H9 (cell line): Measurements from ENCODE around the gene NR3C2. TPM values are rescaled to one million over a fixed set of nuclear protein-coding genes. Genes with fewer than 3 reads are reported as not detected.

Experiments
- DNase-seq: peaks from one replicate; pipeline ENCODE4 v3.0.0-alpha.2; 2017
- H2AFZ ChIP-seq: one replicate; pipeline ENCODE4 v1.6.1; 2013; ENCODE audit warnings: mild to moderate bottlenecking, low read length, control low read depth, moderate library complexity
- H2AK5ac ChIP-seq: 2 replicates; pipeline ENCODE4 v1.6.1; 2013; ENCODE audit warnings: low read length, control low read depth, mixed read lengths; ENCODE audit not compliant: insufficient read length
- H2BK120ac ChIP-seq: one replicate; pipeline ENCODE4 v1.6.1; 2013; ENCODE audit warnings: low read depth, mild to moderate bottlenecking, low read length, control low read depth, inconsistent platforms; ENCODE audit not compliant: poor library complexity, severe bottlenecking
- H2BK12ac ChIP-seq: 2 replicates; pipeline ENCODE4 v1.6.1; 2013; ENCODE audit warnings: low read length, control low read depth, mixed read lengths, low read depth; ENCODE audit not compliant: insufficient read length
- H2BK15ac ChIP-seq: 2 replicates; pipeline ENCODE4 v1.6.1; 2013; ENCODE audit warnings: low read depth, low read length, control low read depth
- H2BK20ac ChIP-seq: one replicate; pipeline ENCODE4 v1.6.1; 2013; ENCODE audit warnings: low read depth, mild to moderate bottlenecking, low read length, control low read depth, inconsistent platforms; ENCODE audit not compliant: poor library complexity, severe bottlenecking
- H2BK5ac ChIP-seq: 2 replicates; pipeline ENCODE4 v1.6.1; 2013; ENCODE audit warnings: low read length, control low read depth, mixed read lengths; ENCODE audit not compliant: insufficient read length
- H3K14ac ChIP-seq: 2 replicates; pipeline ENCODE4 v1.6.1; 2013; ENCODE audit warnings: low read length, control low read depth; ENCODE audit not compliant: insufficient read depth
- H3K18ac ChIP-seq: 2 replicates; pipeline ENCODE4 v1.6.1; 2013; ENCODE audit warnings: low read depth, mild to moderate bottlenecking, mixed read lengths, low read length, control low read depth; ENCODE audit not compliant: insufficient read length
- H3K23ac ChIP-seq: 2 replicates; pipeline ENCODE4 v1.6.1; 2013; ENCODE audit warnings: low read length, control low read depth, mixed read lengths, low read depth; ENCODE audit not compliant: insufficient read length
- H3K23me2 ChIP-seq: 2 replicates; pipeline ENCODE4 v1.6.1; 2013; ENCODE audit warnings: low read depth, mild to moderate bottlenecking, mixed read lengths, low read length, control low read depth; ENCODE audit not compliant: insufficient read length, poor library complexity, severe bottlenecking
- H3K27ac ChIP-seq: 2 replicates; pipeline ENCODE4 v1.5.1; 2013; ENCODE audit warnings: low read length, control low read depth, mixed read lengths, low read depth; ENCODE audit not compliant: insufficient read length
- H3K27me3 ChIP-seq: 2 replicates; pipeline ENCODE4 v1.6.1; 2013; ENCODE audit warnings: low read length, control low read depth, inconsistent platforms; ENCODE audit not compliant: insufficient read depth
- H3K4ac ChIP-seq: 2 replicates; pipeline ENCODE4 v1.6.1; 2013; ENCODE audit warnings: low read depth, mild to moderate bottlenecking, control low read depth, inconsistent platforms, low read length, moderate library complexity
- H3K4me1 ChIP-seq: 2 replicates; pipeline ENCODE4 v1.6.1; 2013; ENCODE audit warnings: low read length, control low read depth, inconsistent platforms; ENCODE audit not compliant: insufficient read depth
- H3K4me2 ChIP-seq: 2 replicates; pipeline ENCODE4 v1.6.1; 2013; ENCODE audit warnings: low read length, control low read depth, mixed read lengths; ENCODE audit not compliant: insufficient read length, insufficient read depth
- H3K56ac ChIP-seq: 2 replicates; pipeline ENCODE4 v1.6.1; 2013; ENCODE audit warnings: low read depth, mild to moderate bottlenecking, mixed read lengths, low read length, control low read depth; ENCODE audit not compliant: insufficient read length
- H3K79me1 ChIP-seq: 2 replicates; pipeline ENCODE4 v1.6.1; 2013; ENCODE audit warnings: low read depth, mild to moderate bottlenecking, moderate library complexity, low read length, control low read depth, inconsistent platforms; ENCODE audit not compliant: insufficient read depth, poor library complexity, severe bottlenecking
- H3K79me2 ChIP-seq: 2 replicates; pipeline ENCODE4 v1.6.1; 2013; ENCODE audit warnings: low read length, control low read depth, inconsistent platforms; ENCODE audit not compliant: insufficient read depth
- H3K9ac ChIP-seq: 2 replicates; pipeline ENCODE4 v1.6.1; 2013; ENCODE audit warnings: low read length, control low read depth, mixed read lengths; ENCODE audit not compliant: insufficient read length; ENCODE audit errors: extremely low read depth
- H3K9me3 ChIP-seq: one replicate; pipeline ENCODE4 v1.6.1; 2013; ENCODE audit warnings: low read depth, low read length, inconsistent platforms; ENCODE audit not compliant: control insufficient read depth
- H3T11ph ChIP-seq: one replicate; pipeline ENCODE4 v1.6.1; 2013; ENCODE audit warnings: mild to moderate bottlenecking, low read length, control low read depth, inconsistent platforms
- H4K20me1 ChIP-seq: one replicate; pipeline ENCODE4 v1.6.1; 2013; ENCODE audit not compliant: control insufficient read depth, insufficient read length, insufficient read depth
- H4K5ac ChIP-seq: 2 replicates; pipeline ENCODE4 v1.6.1; 2013; ENCODE audit warnings: low read depth, mild to moderate bottlenecking, mixed read lengths, low read length, control low read depth; ENCODE audit not compliant: insufficient read length
- H4K8ac ChIP-seq: replicated peaks from 2 replicates; pipeline ENCODE4 v1.6.1; 2013; ENCODE audit warnings: low read length, control low read depth, mixed read lengths, low read depth; ENCODE audit not compliant: insufficient read length
- H4K91ac ChIP-seq: 2 replicates; pipeline ENCODE4 v1.6.1; 2013; ENCODE audit warnings: low read depth, mild to moderate bottlenecking, moderate library complexity, mixed read lengths, low read length, control low read depth; ENCODE audit not compliant: insufficient read length
- H3K27ac Mint-ChIP-seq, 3 experiments: 2 replicates in 2 of 3; 3 replicates in 1 of 3; pipeline ENCODE4 v1.8.0; 2020 to 2021; ENCODE audit warnings: mixed read lengths in 3 of 3, mild to moderate bottlenecking in 1 of 3, moderate library complexity in 1 of 3
- H3K27me3 Mint-ChIP-seq: 2 replicates; pipeline ENCODE4 v1.8.0; 2021; ENCODE audit warnings: low read depth, mild to moderate bottlenecking, moderate library complexity, mixed read lengths
- H3K36me3 Mint-ChIP-seq, 3 experiments: 2 replicates in 2 of 3; 3 replicates in 1 of 3; pipeline ENCODE4 v1.8.0; 2020 to 2021; ENCODE audit warnings: low read depth in 3 of 3, mixed read lengths in 3 of 3; ENCODE audit not compliant: insufficient read depth in 1 of 3
- H3K4me1 Mint-ChIP-seq, 2 experiments: 2 replicates each; pipeline ENCODE4 v1.8.0; 2020; ENCODE audit warnings: mixed read lengths in 2 of 2
- H3K4me3 Mint-ChIP-seq, 2 experiments: 2 replicates in 1 of 2; 3 replicates in 1 of 2; pipeline ENCODE4 v1.8.0; 2020 to 2021; ENCODE audit warnings: mild to moderate bottlenecking in 2 of 2, mixed read lengths in 2 of 2, moderate library complexity in 1 of 2
- H3K9me3 Mint-ChIP-seq, 2 experiments: 2 replicates in 1 of 2; 3 replicates in 1 of 2; pipeline ENCODE4 v1.8.0; 2020; ENCODE audit warnings: mild to moderate bottlenecking in 2 of 2, mixed read lengths in 2 of 2, moderate library complexity in 1 of 2
- CTCF ChIP-seq: fragments of 200-600 bp; sonication (generic); conservative IDR thresholded peaks from 3 replicates; pipeline ENCODE4 v1.8.0; 2021; ENCODE audit warnings: antibody characterized with exemption, mild to moderate bottlenecking
- total RNA-seq: library from RNA; stranded (reverse); gene quantifications from 2 replicates; pipeline ENCODE4 v1.2.1, GENCODE V29; 2021

NR3C2 gene
- total RNA-seq, 1 experiment from 2014 or later: 1.4 TPM

GRCh38 chr4:148454835-148455234 lies 12.6 kb upstream of the NR3C2 start:
- Histone ChIP-seq H3K18ac (no peak overlapping the region), H3K27ac (no peak overlapping the region), H4K8ac (no peak overlapping the region), H3K9ac (no peak overlapping the region), H3T11ph (no peak overlapping the region), H4K20me1 (no peaks in the 10 kb centered on the region), H2BK12ac (no peak overlapping the region), H3K14ac (no peak overlapping the region), H3K79me2 (no peaks in the 10 kb centered on the region), H2BK5ac (no peak overlapping the region), H3K9me3 (no peaks in the 10 kb centered on the region), H3K4me2 (no peak overlapping the region), H3K4ac (no peak overlapping the region), H3K23me2 (no peaks in the 10 kb centered on the region), H2BK120ac (no peak overlapping the region), H4K5ac (no peak overlapping the region), H3K79me1 (no peaks in the 10 kb centered on the region), H2AK5ac (no peak overlapping the region), H2BK20ac (no peak overlapping the region), H3K23ac (no peak overlapping the region), H2AFZ (no peak overlapping the region), H4K91ac (no peak overlapping the region), H3K4me1 (no peaks in the 10 kb centered on the region), H3K27me3 (no peaks in the 10 kb centered on the region), H3K56ac (no peak overlapping the region), H2BK15ac (no peak overlapping the region)
- Mint-ChIP-seq H3K27ac (no peak overlapping the region), H3K9me3 (no peaks in the 10 kb centered on the region; a peak in 1 of 5 replicates), H3K27me3 (no peaks in the 10 kb centered on the region), H3K4me3 (no peak overlapping the region), H3K4me1 (no peaks in the 10 kb centered on the region), H3K36me3 (no peaks in the 10 kb centered on the region)
- TF ChIP-seq CTCF: no peak
- DNase-seq: no peak
